ENCODE results near the gene ADAP2.
A peak's percentile ranks its signal among the peaks of the same experiment; 100 is the strongest.
"Not testable (repeated sequence)": the region's sequence is repeated elsewhere in the genome, so short reads cannot be mapped to it uniquely, and the experiment has no call there.

Gene ADAP2

GRCh38 chr17:30929081-30929633 lies 7.4 kb downstream of the ADAP2 start:
- TF ChIP-seq, protein P1, sequence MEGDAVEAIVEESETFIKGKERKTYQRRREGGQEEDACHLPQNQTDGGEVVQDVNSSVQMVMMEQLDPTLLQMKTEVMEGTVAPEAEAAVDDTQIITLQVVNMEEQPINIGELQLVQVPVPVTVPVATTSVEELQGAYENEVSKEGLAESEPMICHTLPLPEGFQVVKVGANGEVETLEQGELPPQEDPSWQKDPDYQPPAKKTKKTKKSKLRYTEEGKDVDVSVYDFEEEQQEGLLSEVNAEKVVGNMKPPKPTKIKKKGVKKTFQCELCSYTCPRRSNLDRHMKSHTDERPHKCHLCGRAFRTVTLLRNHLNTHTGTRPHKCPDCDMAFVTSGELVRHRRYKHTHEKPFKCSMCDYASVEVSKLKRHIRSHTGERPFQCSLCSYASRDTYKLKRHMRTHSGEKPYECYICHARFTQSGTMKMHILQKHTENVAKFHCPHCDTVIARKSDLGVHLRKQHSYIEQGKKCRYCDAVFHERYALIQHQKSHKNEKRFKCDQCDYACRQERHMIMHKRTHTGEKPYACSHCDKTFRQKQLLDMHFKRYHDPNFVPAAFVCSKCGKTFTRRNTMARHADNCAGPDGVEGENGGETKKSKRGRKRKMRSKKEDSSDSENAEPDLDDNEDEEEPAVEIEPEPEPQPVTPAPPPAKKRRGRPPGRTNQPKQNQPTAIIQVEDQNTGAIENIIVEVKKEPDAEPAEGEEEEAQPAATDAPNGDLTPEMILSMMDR (IDR thresholded peaks at IDR 0.05; ENCODE audit: extremely low read depth, insufficient read depth, missing control alignments), result no peak
- in situ Hi-C loops (cut with MboI; ENCODE audit: low pct_unique_long_range_greater_than_20kb, low sequenced_read_pairs, unreplicated experiment), result no loop called here
- no peak for DNase-seq (ENCODE audit: low spot score)

GRCh38 chr17:30929861-30930260 lies 8.1 kb downstream of the ADAP2 start:
- in situ Hi-C loops (cut with MboI; ENCODE audit: low pct_unique_long_range_greater_than_20kb, low sequenced_read_pairs, unreplicated experiment); DNase-seq (ENCODE audit: low spot score): not testable (repeated sequence)

GRCh38 chr17:30930495-30930894 lies 8.8 kb downstream of the ADAP2 start:
- no peak for DNase-seq (ENCODE audit: low spot score)
- TF ChIP-seq, protein P1 (IDR thresholded peaks at IDR 0.05; ENCODE audit: extremely low read depth, insufficient read depth, missing control alignments), result no peak
- in situ Hi-C loops (cut with MboI; ENCODE audit: low pct_unique_long_range_greater_than_20kb, low sequenced_read_pairs, unreplicated experiment), result no loop called here

DNA sequence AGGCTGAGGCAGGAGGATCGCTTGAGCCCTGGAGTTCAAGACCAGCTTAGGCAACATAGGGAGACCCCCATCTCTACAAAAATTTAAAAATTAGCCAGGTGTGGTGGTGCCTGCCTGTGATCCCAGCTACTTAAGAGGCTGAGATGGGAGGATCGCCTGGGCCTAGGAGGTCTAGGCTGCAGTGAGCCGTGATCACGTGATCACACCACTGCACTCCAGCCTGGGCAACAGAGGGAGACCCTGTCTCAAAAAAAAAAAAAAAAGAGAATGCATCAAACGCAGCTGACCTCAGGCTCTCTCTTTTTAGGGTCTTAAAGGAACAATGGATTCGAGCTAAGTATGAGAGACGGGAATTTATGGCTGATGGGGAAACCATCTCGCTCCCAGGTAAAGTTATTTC lies 9.8 kb downstream of the ADAP2 start:
- in situ Hi-C loops (cut with MboI; ENCODE audit: low pct_unique_long_range_greater_than_20kb, low sequenced_read_pairs, unreplicated experiment), result not testable (repeated sequence)

GRCh38 chr17:30933966-30934365 lies 12.2 kb downstream of the ADAP2 start:
- TF ChIP-seq, protein P1 (IDR thresholded peaks at IDR 0.05; ENCODE audit: extremely low read depth, insufficient read depth, missing control alignments), result no peak
- in situ Hi-C loops (cut with MboI; ENCODE audit: low pct_unique_long_range_greater_than_20kb, low sequenced_read_pairs, unreplicated experiment), result no loop called here

More for the DNA sequence above, 9.8 kb downstream of the ADAP2 start:
- DNase-seq (ENCODE audit: low spot score), result not testable (repeated sequence)

GRCh38 chr17:30939051-30939689 lies 17.4 kb downstream of the ADAP2 start:
- in situ Hi-C loops (cut with MboI; ENCODE audit: low pct_unique_long_range_greater_than_20kb, low sequenced_read_pairs, unreplicated experiment), result no loop called here
- TF ChIP-seq, protein P1 (IDR thresholded peaks at IDR 0.05; ENCODE audit: extremely low read depth, insufficient read depth, missing control alignments), result no peak
- DNase-seq (ENCODE audit: low spot score), result peak; percentile 51

More at GRCh38 chr17:30933966-30934365, 12.2 kb downstream of the ADAP2 start:
- DNase-seq (ENCODE audit: low spot score), result no peak

DNA sequence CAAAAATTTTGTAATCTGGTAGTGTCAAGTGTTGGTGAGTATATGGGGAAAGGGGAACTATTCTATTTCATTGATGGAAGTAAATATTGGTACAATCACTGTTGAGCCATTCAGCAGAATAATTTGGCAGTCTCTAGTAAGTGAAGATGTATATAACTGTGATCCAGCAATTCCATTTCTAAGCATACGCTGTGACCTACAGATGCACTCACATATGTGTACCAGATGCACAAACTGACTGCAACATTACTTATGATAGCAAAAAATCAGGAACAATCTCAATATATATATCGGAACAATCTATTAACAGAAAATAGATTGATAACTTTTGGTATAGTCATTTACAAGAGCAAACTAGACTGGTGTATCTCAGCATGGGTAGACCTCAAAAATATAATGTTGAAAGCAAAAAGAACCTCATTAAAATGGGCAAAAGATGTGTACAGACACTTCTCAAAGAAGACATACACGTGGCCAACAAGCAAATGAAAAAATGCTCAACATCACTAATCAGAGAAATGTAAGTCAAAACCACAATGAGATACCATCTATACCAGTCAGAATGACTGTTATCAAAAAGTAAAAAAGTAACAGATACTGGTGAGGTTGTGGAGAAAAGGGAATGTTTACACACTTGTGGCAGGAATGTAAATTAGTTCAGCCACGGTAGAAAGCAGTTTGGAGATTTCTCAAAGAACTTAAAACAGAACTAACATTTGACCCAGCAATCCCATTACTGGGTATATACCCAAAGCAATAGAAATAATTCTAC lies 20.7 kb downstream of the ADAP2 start:
- DNase-seq (ENCODE audit: low spot score), result no peak
- in situ Hi-C loops (cut with MboI; ENCODE audit: low pct_unique_long_range_greater_than_20kb, low sequenced_read_pairs, unreplicated experiment), result no loop called here
- TF ChIP-seq, protein P1 (IDR thresholded peaks at IDR 0.05; ENCODE audit: extremely low read depth, insufficient read depth, missing control alignments), result no peak

All from GM13977 (cell line).